ENCODE data around the gene NOB1. TPM values are rescaled to one million over a fixed set of nuclear protein-coding genes. Genes with fewer than 3 reads are reported as not detected.
"Not testable (repeated sequence)": the region's sequence is repeated elsewhere in the genome, so short reads cannot be mapped to it uniquely, and the experiment has no call there.

The NOB1 gene
- total and polyA plus RNA-seq, 3 experiments from 2014 or later, result 43.5 to 137 (median 129) TPM

DNA sequence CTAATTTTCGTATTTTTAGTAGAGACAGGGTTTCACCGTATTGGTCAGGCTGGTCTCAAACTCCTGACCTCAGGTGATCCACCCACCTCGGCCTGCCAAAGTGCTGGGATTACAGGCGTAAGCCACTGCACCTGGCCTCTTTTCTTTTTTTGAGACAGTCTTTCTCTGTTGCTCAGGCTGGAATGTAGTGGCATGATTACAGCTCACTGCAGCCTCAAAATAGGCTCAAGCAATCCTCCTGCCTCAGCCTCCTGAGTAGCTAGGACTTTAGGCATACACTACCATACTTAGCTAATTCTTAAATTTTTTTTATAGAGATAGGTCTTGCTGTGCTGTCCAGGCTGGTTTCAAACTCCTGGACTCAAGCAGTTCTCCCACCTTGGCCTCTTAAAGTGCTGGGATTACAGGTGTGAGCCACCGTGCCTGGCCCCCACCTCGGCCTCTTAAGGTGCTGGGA lies 36.7 kb upstream of the NOB1 start:
- H3K4me3 Mint-ChIP-seq; H3K9me3 ChIP-seq (ENCODE audit: low read length); H3K27ac ChIP-seq (ENCODE audit: low read depth, low read length); H3K36me3 ChIP-seq (ENCODE audit: insufficient read depth, low read length); H3K4me1 ChIP-seq (ENCODE audit: insufficient read depth, low read length); H3K9me3 Mint-ChIP-seq; H3K27me3 Mint-ChIP-seq; H3K4me1 Mint-ChIP-seq; DNase-seq; H3K4me3 ChIP-seq (ENCODE audit: low read length); H3K27me3 ChIP-seq (ENCODE audit: insufficient read depth, low read length, poor library complexity, severe bottlenecking): not testable (repeated sequence)
- CTCF ChIA-PET, result interaction anchor here (1.5 kb wide), 1 partner anchor 139 kb away, joined by 3 read pairs; no protein-coding TSS in a partner anchor
- Mint-ChIP-seq H3K36me3 (peaks cover 0 to 57% (median 8%) of the 10 kb centered on the region in 3 donors), H3K27ac (peak overlapping the region in 1 of 8 donors; percentile 20)
- POLR2A ChIA-PET, result interaction anchor here (1.0 to 1.2 kb wide), 2 partner anchors 29 to 36 kb away, joined by 3 read pairs; partner anchors contain the start of gene NOB1

DNA sequence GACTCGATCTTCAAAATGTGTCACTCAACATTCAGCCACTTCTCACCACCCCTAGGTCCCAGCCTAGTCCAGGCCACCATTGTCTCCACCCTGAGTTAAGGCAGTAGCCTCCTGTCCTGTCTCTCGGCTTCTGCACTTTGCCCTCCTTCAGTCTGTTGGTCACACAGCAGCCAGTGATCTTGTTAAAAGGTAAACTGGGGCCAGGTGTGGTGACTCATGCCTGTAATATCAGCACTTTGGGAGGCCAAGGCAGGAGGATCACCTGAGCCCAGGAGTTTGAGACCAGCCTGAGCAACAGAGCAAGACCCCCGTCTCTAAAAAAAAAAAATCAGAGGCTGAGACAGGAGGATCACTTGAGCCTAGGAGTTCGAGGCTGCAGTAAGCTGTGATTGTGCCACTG lies 33.2 kb upstream of the NOB1 start:
- ChIA-PET CTCF (no interaction called here), POLR2A (no interaction called here)
- Mint-ChIP-seq H3K36me3 (peaks cover 0 to 66% (median 8%) of the 10 kb centered on the region in 3 donors), H3K27me3 (no peaks in the 10 kb centered on the region), H3K4me3 (no peak overlapping the region), H3K27ac (peak overlapping the region in 1 of 8 donors; percentile 82), H3K9me3 (no peaks in the 10 kb centered on the region), H3K4me1 (peaks cover 6 to 10% (median 8%) of the 10 kb centered on the region in 3 donors)
- Histone ChIP-seq H3K36me3 (ENCODE audit: insufficient read depth, low read length) (peaks cover 8% of the 10 kb centered on the region), H3K27me3 (ENCODE audit: insufficient read depth, low read length, poor library complexity, severe bottlenecking) (no peaks in the 10 kb centered on the region), H3K4me1 (ENCODE audit: insufficient read depth, low read length) (no peaks in the 10 kb centered on the region), H3K4me3 (ENCODE audit: low read length) (no peak overlapping the region), H3K27ac (ENCODE audit: low read depth, low read length) (no peak overlapping the region), H3K9me3 (ENCODE audit: low read length) (no peaks in the 10 kb centered on the region)
- DNase-seq, result no peak

DNA sequence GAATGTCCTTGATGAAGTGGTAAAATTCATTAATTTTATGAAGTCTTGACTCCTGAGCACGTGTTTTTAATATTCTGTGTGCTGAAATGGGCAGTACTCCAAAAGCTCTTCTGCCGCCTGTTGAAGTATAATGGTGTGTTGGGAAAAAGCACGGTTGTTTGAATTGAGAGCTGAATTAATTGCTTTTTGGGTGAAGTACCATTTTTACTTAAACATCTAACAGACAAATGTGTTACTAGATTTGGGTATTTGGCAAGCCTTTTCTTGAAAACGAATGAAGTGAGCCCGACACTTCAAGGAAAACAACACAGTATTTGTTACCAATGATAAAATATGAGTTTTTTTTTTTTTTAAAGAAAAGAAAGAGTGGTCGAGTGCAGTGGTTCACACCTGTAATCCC lies 29.9 kb upstream of the NOB1 start:
- CTCF ChIA-PET, result interaction anchor here (1.4 kb wide), 1 partner anchor 12 kb away, joined by 3 read pairs; no protein-coding TSS in a partner anchor
- no peaks in the 10 kb centered on the region for H3K27me3 Mint-ChIP-seq
- POLR2A ChIA-PET, result no interaction called here

DNA sequence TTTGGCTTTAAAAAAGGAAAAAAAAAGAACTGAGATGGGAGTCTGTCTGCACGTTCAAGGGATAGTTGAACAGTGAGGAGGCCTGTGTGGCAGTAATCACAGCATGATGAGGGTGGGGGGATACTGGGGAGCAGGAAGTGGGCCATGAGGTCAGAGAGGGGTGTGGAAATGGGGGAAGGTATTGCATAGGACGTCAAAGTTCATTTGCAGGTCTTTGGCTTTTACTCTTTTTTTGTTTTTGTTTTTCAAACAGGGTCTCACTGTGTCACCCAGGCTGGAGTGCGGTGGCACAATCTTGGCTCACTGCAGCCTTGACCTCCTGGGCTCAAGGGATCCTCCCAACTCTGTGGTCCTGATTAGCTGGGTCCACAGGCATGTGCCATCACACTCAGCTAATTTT lies 26.4 kb upstream of the NOB1 start:
- H3K9me3 ChIP-seq (ENCODE audit: low read length), result no peaks in the 10 kb centered on the region
- H3K4me1 ChIP-seq (ENCODE audit: insufficient read depth, low read length), result no peaks in the 10 kb centered on the region
- Mint-ChIP-seq H3K27me3 (no peaks in the 10 kb centered on the region), H3K9me3 (peaks cover 0 to 1% (median 0%) of the 10 kb centered on the region in 5 donors), H3K4me3 (no peak overlapping the region), H3K27ac (peak overlapping the region in 6 of 8 donors; percentile 36 to 91 (median 58)), H3K36me3 (peaks cover 1 to 48% (median 2%) of the 10 kb centered on the region in 3 donors), H3K4me1 (peaks cover 8 to 29% (median 23%) of the 10 kb centered on the region in 3 donors)
- ChIA-PET POLR2A (no interaction called here), CTCF (no interaction called here)
- H3K36me3 ChIP-seq (ENCODE audit: insufficient read depth, low read length), result no peaks in the 10 kb centered on the region
- no peaks in the 10 kb centered on the region for H3K27me3 ChIP-seq (ENCODE audit: insufficient read depth, low read length, poor library complexity, severe bottlenecking)
- no peak overlapping the region for H3K27ac ChIP-seq (ENCODE audit: low read depth, low read length)
- no peak overlapping the region for H3K4me3 ChIP-seq (ENCODE audit: low read length)
- DNase-seq, result no peak

More for the DNA sequence above, 29.9 kb upstream of the NOB1 start:
- Histone ChIP-seq H3K36me3 (ENCODE audit: insufficient read depth, low read length) (peaks cover 8% of the 10 kb centered on the region), H3K4me3 (ENCODE audit: low read length) (no peak overlapping the region), H3K27me3 (ENCODE audit: insufficient read depth, low read length, poor library complexity, severe bottlenecking) (no peaks in the 10 kb centered on the region), H3K27ac (ENCODE audit: low read depth, low read length) (no peak overlapping the region), H3K4me1 (ENCODE audit: insufficient read depth, low read length) (no peaks in the 10 kb centered on the region), H3K9me3 (ENCODE audit: low read length) (no peaks in the 10 kb centered on the region)
- Mint-ChIP-seq H3K27ac (peak overlapping the region in 1 of 8 donors; percentile 26), H3K4me1 (peaks cover 8 to 31% (median 23%) of the 10 kb centered on the region in 3 donors), H3K36me3 (peaks cover 0 to 61% (median 8%) of the 10 kb centered on the region in 3 donors), H3K4me3 (no peak overlapping the region), H3K9me3 (no peaks in the 10 kb centered on the region)
- DNase-seq, result no peak

DNA sequence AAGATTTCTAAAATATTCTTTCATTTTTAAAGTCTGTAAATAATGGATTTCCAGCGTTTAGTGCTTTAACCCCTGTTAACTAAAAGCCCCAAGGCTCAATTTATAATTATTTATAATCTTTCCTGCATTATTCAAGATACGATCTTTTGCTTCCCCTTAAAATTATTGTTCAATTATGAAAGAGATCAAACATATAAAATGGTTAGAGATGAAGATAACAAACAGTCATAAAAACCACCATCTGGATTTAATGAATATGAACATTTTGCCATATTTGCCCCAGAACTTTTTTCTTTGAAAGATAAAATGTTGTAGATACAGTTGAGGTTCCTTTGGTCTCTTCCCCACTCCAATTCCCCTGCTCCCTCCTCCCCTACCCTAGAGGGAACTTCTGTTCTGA lies 25.0 kb upstream of the NOB1 start:
- no peaks in the 10 kb centered on the region for H3K36me3 ChIP-seq (ENCODE audit: insufficient read depth, low read length)
- Mint-ChIP-seq H3K36me3 (peaks cover 8 to 51% (median 15%) of the 10 kb centered on the region in 3 donors), H3K4me1 (peaks cover 14 to 37% (median 32%) of the 10 kb centered on the region in 3 donors), H3K4me3 (no peak overlapping the region), H3K9me3 (peaks cover 0 to 9% (median 5%) of the 10 kb centered on the region in 5 donors), H3K27me3 (no peaks in the 10 kb centered on the region), H3K27ac (peak overlapping the region in 1 of 8 donors; percentile 79)
- ChIA-PET CTCF (no interaction called here), POLR2A (no interaction called here)
- no peak overlapping the region for H3K4me3 ChIP-seq (ENCODE audit: low read length)
- no peaks in the 10 kb centered on the region for H3K27me3 ChIP-seq (ENCODE audit: insufficient read depth, low read length, poor library complexity, severe bottlenecking)
- no peak for DNase-seq
- no peak overlapping the region for H3K27ac ChIP-seq (ENCODE audit: low read depth, low read length)
- H3K9me3 ChIP-seq (ENCODE audit: low read length), result peaks cover 8% of the 10 kb centered on the region
- no peaks in the 10 kb centered on the region for H3K4me1 ChIP-seq (ENCODE audit: insufficient read depth, low read length)

DNA sequence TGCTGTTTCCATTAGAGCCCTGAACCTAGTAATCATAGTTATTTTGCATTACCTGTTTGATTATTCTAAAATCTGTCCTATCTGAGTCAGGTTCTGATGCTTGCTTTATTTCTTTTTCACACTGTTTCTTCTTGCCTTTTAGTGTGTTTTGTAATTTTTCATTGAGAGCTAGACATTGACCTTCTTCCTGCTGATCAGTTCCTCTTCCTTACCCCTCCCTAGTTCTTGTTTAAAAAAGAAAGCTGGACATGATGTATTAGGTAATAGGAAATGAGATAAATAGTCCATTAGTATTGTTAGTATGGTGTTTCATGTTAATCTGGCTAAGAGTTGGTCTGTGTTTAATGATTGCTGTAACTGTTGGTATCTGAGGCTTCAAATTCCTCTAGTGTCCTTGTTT lies 20.8 kb upstream of the NOB1 start:
- Mint-ChIP-seq H3K4me1 (peaks cover 33 to 61% (median 53%) of the 10 kb centered on the region in 3 donors), H3K27ac (peak overlapping the region in 5 of 8 donors; percentile 4 to 78 (median 43)), H3K27me3 (no peaks in the 10 kb centered on the region), H3K4me3 (peak overlapping the region in 1 of 7 donors; percentile 1), H3K36me3 (peaks cover 8 to 35% (median 15%) of the 10 kb centered on the region in 3 donors), H3K9me3 (peaks cover 0 to 9% (median 5%) of the 10 kb centered on the region in 5 donors)
- no peak overlapping the region for H3K27ac ChIP-seq (ENCODE audit: low read depth, low read length)
- ChIA-PET POLR2A (no interaction called here), CTCF (no interaction called here)
- no peaks in the 10 kb centered on the region for H3K36me3 ChIP-seq (ENCODE audit: insufficient read depth, low read length)
- H3K4me1 ChIP-seq (ENCODE audit: insufficient read depth, low read length), result peaks cover 9% of the 10 kb centered on the region
- H3K4me3 ChIP-seq (ENCODE audit: low read length), result no peak overlapping the region
- no peak for DNase-seq
- H3K9me3 ChIP-seq (ENCODE audit: low read length), result peaks cover 8% of the 10 kb centered on the region
- H3K27me3 ChIP-seq (ENCODE audit: insufficient read depth, low read length, poor library complexity, severe bottlenecking), result no peaks in the 10 kb centered on the region

DNA sequence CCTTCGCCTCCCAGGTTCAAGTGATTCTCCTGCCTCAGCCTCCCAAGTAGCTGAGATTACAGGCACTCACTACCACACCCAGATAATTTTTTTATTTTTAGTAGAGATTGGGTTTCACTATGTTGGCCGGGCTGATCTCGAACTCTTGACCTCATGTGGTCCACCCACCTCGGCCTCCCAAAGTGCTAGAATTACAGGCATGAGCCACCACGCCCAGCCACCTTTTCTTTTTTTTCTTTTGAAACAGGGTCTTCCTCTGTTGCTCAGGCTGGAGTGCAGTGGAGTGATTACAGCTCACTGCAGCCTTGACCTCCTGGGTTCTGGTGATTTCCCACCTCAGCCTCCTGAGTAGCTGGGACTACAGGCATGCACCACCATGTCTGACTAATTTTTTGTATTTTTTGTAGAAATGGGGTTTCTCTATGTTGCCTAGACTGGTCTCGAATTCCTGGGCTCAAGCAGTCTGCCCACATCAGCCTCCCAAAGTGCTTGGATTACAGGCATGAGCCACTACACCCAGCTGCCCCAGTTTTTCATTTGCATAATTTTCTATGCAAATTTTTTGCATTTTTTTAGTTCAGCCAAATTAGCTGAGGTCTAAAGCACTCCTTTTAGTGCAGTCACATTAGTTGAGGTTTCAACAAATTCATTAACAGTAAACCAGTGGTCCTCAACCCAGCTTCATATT lies 18.7 kb upstream of the NOB1 start:
- Histone ChIP-seq H3K4me1 (ENCODE audit: insufficient read depth, low read length) (peaks cover 9% of the 10 kb centered on the region), H3K4me3 (ENCODE audit: low read length) (no peak overlapping the region), H3K9me3 (ENCODE audit: low read length) (peaks cover 8% of the 10 kb centered on the region), H3K36me3 (ENCODE audit: insufficient read depth, low read length) (no peaks in the 10 kb centered on the region), H3K27me3 (ENCODE audit: insufficient read depth, low read length, poor library complexity, severe bottlenecking) (no peaks in the 10 kb centered on the region), H3K27ac (ENCODE audit: low read depth, low read length) (no peak overlapping the region)
- Mint-ChIP-seq H3K4me1 (peaks cover 36 to 62% (median 60%) of the 10 kb centered on the region in 3 donors), H3K36me3 (peaks cover 8 to 26% (median 15%) of the 10 kb centered on the region in 3 donors), H3K4me3 (peak overlapping the region in 1 of 7 donors; percentile 48), H3K27ac (peak overlapping the region in 2 of 8 donors; percentile 68 to 76), H3K27me3 (no peaks in the 10 kb centered on the region), H3K9me3 (peaks cover 0 to 9% (median 5%) of the 10 kb centered on the region in 5 donors)
- ChIA-PET POLR2A (interaction anchor here (1.5 kb wide), 1 partner anchor 11 kb away, joined by 4 read pairs; the partner anchor contains the start of gene WWP2), CTCF (interaction anchor here (0.8 kb wide), 1 partner anchor 10 kb away, joined by 3 read pairs; no protein-coding TSS in a partner anchor)
- DNase-seq, result no peak

DNA sequence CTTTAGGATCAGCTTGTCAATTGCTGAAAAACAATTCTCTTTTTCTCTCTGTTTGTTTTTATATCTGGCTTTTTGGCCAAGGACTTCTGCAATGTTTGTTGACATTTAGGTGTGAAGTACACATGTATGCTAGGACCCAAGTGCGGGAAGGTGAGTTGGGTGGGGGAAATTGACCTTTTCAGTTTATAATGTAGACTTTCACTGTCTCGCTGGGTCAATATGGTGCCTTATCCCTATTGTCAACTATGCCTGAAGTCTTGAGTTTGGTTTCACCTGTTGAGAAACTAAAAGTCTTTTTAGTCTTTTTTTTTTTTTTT lies 16.9 kb upstream of the NOB1 start:
- H3K4me1 ChIP-seq (ENCODE audit: insufficient read depth, low read length), result peaks cover 9% of the 10 kb centered on the region
- H3K4me3 ChIP-seq (ENCODE audit: low read length), result no peak overlapping the region
- H3K4me1 Mint-ChIP-seq, result peaks cover 44 to 73% (median 70%) of the 10 kb centered on the region in 3 donors
- H3K27ac Mint-ChIP-seq, result peak overlapping the region in 2 of 8 donors; percentile 12 to 30
- DNase-seq, result no peak
- POLR2A ChIA-PET, result no interaction called here
- no peak overlapping the region for H3K4me3 Mint-ChIP-seq
- H3K27ac ChIP-seq (ENCODE audit: low read depth, low read length), result no peak overlapping the region
- CTCF ChIA-PET, result interaction anchor here (1.0 to 1.7 kb wide), 3 partner anchors 9 to 23 kb away, joined by 4 to 7 read pairs (median 4); partner anchors contain the start of genes NOB1 and WWP2
- no peaks in the 10 kb centered on the region for H3K36me3 ChIP-seq (ENCODE audit: insufficient read depth, low read length)
- H3K27me3 Mint-ChIP-seq, result no peaks in the 10 kb centered on the region
- H3K9me3 Mint-ChIP-seq, result peaks cover 0 to 9% (median 5%) of the 10 kb centered on the region in 5 donors
- no peaks in the 10 kb centered on the region for H3K27me3 ChIP-seq (ENCODE audit: insufficient read depth, low read length, poor library complexity, severe bottlenecking)
- H3K36me3 Mint-ChIP-seq, result peaks cover 8 to 24% (median 15%) of the 10 kb centered on the region in 3 donors
- H3K9me3 ChIP-seq (ENCODE audit: low read length), result peaks cover 8% of the 10 kb centered on the region
